ENCODE results near the gene IGSF6. TPM values are rescaled to one million over a fixed set of nuclear protein-coding genes. Genes with fewer than 3 reads are reported as not detected.

The IGSF6 gene
- total RNA-seq, 1 donor from 2014 or later: 3.6 TPM

DNA sequence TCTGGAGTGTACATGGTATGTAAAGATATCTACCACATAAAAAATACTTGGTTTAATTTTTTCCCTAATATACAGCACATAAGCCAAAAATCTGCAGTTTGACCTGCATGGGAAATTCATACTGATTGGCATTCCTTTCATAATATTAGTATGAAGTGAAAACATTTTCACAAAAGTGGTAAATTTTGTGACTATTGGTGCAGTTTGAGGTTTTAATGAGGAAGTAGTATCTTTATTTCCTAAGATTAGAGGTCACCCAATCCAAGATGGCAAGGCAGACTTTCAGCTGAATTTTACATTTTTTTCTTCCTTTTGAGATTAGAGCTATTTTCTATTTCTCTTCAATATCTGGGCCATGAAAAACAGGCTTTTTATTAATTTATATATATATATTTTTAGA, 31.8 kb downstream of the IGSF6 start:
- DNase-seq: no peak
- H3K36me3 ChIP-seq: peaks cover 28% of the 10 kb centered on the region

DNA sequence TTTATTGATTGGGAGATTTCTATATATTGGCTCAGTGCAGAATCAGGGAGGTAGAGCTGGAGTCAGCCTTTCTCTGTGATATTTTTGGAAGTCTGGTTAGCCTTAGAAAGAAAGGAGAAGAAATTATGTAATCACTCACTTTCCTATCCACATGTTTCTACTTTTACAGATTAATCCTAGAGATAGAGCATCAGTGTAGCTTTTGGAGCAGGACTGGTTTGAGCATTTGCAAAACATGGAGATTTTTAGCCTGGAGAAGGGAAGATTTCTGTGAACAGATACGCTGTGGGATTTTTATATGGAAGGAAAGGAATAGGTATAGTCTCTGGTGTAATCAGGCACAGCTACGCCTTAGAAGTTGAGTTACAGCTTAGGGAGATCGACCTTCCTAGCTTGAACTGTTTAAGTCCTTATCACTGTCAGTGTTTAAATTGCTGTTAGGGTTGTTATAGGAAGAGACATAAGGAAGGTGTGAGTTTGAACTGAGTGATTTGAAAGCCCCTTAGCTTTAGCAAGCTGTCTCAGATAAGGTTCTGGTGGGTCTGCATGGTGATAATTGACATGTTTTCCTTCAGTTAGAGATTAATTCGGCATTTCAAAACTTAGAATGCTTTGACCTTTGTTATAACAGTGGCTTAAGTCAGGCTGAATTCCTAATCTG, 32.5 kb downstream of the IGSF6 start:
- Histone ChIP-seq H3K4me1 (peaks cover 8% of the 10 kb centered on the region), H3K4me3 (no peak overlapping the region), H3K36me3 (peaks cover 21% of the 10 kb centered on the region), H3K9me3 (replicated peaks) (no peaks in the 10 kb centered on the region), H3K27ac (replicated peaks) (no peak overlapping the region), H3K27me3 (ENCODE audit: low read depth) (no peaks in the 10 kb centered on the region)
- DNase-seq: no peak
- intact Hi-C loops (cut with micrococcal nuclease): no loop called here
- no peak for TF ChIP-seq CTCF (IDR thresholded peaks at IDR 0.05; ENCODE audit: borderline replicate concordance)

More for the DNA sequence above, 31.8 kb downstream of the IGSF6 start:
- Histone ChIP-seq H3K27me3 (ENCODE audit: low read depth) (no peaks in the 10 kb centered on the region), H3K4me1 (peaks cover 8% of the 10 kb centered on the region), H3K9me3 (replicated peaks) (no peaks in the 10 kb centered on the region), H3K27ac (replicated peaks) (no peak overlapping the region), H3K4me3 (no peak overlapping the region)
- TF ChIP-seq CTCF (IDR thresholded peaks at IDR 0.05; ENCODE audit: borderline replicate concordance): no peak
- intact Hi-C loops (cut with micrococcal nuclease): no loop called here

DNA sequence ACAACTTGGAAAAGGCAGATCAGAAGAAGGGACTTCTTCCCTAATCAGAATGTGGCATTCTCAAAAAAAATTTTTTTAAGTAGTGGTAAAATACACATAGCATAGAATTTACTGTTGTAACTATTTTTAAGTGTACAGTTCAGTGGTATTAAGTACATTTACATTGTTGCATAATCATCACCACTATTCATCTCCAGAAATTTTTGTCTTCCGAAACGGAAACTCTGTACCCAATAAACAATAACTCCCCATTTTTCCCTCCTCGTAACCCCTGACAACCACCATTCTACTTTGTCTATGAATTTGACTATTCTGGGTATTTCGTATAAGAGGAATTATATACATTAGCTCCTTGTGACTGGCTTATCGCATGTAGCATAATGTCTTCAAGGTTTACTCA, 34.1 kb downstream of the IGSF6 start:
- Histone ChIP-seq H3K9me3 (replicated peaks) (no peaks in the 10 kb centered on the region), H3K27me3 (ENCODE audit: low read depth) (no peaks in the 10 kb centered on the region), H3K27ac (replicated peaks) (no peak overlapping the region), H3K4me3 (no peak overlapping the region), H3K36me3 (peaks cover 20% of the 10 kb centered on the region), H3K4me1 (peaks cover 8% of the 10 kb centered on the region)
- no peak for TF ChIP-seq CTCF (IDR thresholded peaks at IDR 0.05; ENCODE audit: borderline replicate concordance)
- intact Hi-C loops (cut with micrococcal nuclease): no loop called here
- DNase-seq: no peak

DNA sequence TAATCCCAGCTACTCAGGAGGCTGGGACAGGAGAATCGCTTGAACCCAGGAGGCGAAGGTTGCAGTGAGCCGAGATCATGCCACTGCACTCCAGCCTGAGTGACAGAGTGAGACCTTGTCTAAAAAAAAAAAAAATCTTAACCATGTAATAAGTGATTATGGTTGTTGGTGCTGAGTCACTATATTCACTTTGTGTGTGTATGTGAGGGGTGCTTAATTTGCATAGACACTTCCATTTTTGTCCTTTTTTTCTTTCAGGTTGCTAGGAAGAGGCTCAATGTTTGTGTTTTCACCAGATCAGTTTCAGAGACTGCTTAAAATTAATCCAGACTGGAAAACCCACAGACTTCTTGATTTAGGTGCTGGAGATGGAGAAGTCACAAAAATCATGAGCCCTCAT, 34.8 kb downstream of the IGSF6 start:
- Histone ChIP-seq H3K4me1 (peaks cover 10% of the 10 kb centered on the region), H3K36me3 (peaks cover 20% of the 10 kb centered on the region)
- no peak for DNase-seq

DNA sequence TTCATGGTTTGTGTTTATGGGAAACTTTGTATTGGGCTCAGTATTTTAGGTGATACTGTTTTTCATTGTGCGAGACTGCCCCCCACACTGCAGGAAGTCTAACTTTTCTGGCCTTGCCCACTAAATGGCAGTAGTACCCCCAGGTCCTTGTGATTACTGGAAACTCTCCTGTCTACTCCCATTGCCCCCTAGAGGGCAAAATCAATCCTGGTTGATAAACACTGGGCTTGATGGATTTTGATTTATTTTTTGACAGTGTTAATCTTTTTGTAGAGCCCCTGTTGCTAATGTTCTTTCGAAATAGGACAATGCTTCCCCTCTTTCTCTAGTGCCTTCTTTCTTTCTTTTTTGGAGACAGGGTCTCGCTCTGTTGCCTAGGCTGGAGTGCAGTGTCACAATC, 37.5 kb downstream of the IGSF6 start:
- TF ChIP-seq CTCF (IDR thresholded peaks at IDR 0.05; ENCODE audit: borderline replicate concordance): peak; percentile 12
- H3K4me1 ChIP-seq: peaks cover 34% of the 10 kb centered on the region

More for the DNA sequence above, 34.8 kb downstream of the IGSF6 start:
- no peaks in the 10 kb centered on the region for H3K27me3 ChIP-seq (ENCODE audit: low read depth)
- H3K4me3 ChIP-seq: no peak overlapping the region
- intact Hi-C loops (cut with micrococcal nuclease): loop anchor here (2.0 kb wide), 1 partner anchor 27 kb away; no protein-coding TSS in a partner anchor
- H3K9me3 ChIP-seq (replicated peaks): no peaks in the 10 kb centered on the region
- no peak for TF ChIP-seq CTCF (IDR thresholded peaks at IDR 0.05; ENCODE audit: borderline replicate concordance)
- H3K27ac ChIP-seq (replicated peaks): no peak overlapping the region

More for the DNA sequence above, 37.5 kb downstream of the IGSF6 start:
- H3K4me3 ChIP-seq: no peak overlapping the region
- no peak for DNase-seq
- no peak overlapping the region for H3K27ac ChIP-seq (replicated peaks)
- H3K27me3 ChIP-seq (ENCODE audit: low read depth): no peaks in the 10 kb centered on the region
- H3K36me3 ChIP-seq: peaks cover 20% of the 10 kb centered on the region
- H3K9me3 ChIP-seq (replicated peaks): no peaks in the 10 kb centered on the region
- intact Hi-C loops (cut with micrococcal nuclease): no loop called here
